IPS-15b (cell line): ENCODE data around the gene BHLHE40.

Experiments used
- H3K27me3 ChIP-seq: one replicate; pipeline ENCODE4 v1.6.1; 2013; ENCODE audit warnings: low read length; ENCODE audit not compliant: control insufficient read depth, insufficient read depth
- H3K36me3 ChIP-seq: one replicate; pipeline ENCODE4 v1.6.1; 2013; ENCODE audit warnings: low read length; ENCODE audit not compliant: control insufficient read depth, insufficient read depth
- H3K4me1 ChIP-seq: one replicate; pipeline ENCODE4 v1.6.1; 2013; ENCODE audit warnings: mild to moderate bottlenecking, low read length; ENCODE audit not compliant: control insufficient read depth, insufficient read depth
- H3K4me3 ChIP-seq: one replicate; pipeline ENCODE4 v1.5.1; 2013; ENCODE audit warnings: low read depth, low read length
- H3K9ac ChIP-seq: one replicate; pipeline ENCODE4 v1.6.1; 2013; ENCODE audit warnings: low read depth, mild to moderate bottlenecking, low read length
- H3K9me3 ChIP-seq: one replicate; pipeline ENCODE4 v1.6.1; 2013; ENCODE audit warnings: mild to moderate bottlenecking, low read length; ENCODE audit not compliant: control insufficient read depth, insufficient read depth

BHLHE40 gene

DNA sequence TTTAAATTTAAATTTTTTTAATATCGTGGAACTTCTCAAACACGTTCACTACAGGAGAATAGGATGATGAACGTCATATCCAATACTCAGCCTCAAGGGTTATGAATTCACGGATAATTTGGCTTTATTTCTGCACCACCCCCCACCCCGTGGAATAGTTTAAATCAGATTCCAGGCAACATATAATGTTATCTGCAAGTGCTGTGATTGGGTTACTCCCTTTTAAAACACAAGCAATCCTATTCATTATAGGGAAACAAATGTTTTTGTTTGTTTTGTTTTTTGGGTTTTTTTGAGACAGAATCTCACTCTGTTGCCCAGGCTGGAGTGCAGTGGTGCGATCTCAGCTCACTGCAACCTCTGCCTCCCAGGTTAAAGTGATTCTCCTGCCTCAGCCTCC lies 30.9 kb downstream of the BHLHE40 start:
- Histone ChIP-seq H3K9me3 (no peaks in the 10 kb centered on the region), H3K4me3 (no peak overlapping the region), H3K4me1 (peaks cover 5% of the 10 kb centered on the region), H3K36me3 (no peaks in the 10 kb centered on the region), H3K9ac (no peak overlapping the region), H3K27me3 (no peaks in the 10 kb centered on the region)

DNA sequence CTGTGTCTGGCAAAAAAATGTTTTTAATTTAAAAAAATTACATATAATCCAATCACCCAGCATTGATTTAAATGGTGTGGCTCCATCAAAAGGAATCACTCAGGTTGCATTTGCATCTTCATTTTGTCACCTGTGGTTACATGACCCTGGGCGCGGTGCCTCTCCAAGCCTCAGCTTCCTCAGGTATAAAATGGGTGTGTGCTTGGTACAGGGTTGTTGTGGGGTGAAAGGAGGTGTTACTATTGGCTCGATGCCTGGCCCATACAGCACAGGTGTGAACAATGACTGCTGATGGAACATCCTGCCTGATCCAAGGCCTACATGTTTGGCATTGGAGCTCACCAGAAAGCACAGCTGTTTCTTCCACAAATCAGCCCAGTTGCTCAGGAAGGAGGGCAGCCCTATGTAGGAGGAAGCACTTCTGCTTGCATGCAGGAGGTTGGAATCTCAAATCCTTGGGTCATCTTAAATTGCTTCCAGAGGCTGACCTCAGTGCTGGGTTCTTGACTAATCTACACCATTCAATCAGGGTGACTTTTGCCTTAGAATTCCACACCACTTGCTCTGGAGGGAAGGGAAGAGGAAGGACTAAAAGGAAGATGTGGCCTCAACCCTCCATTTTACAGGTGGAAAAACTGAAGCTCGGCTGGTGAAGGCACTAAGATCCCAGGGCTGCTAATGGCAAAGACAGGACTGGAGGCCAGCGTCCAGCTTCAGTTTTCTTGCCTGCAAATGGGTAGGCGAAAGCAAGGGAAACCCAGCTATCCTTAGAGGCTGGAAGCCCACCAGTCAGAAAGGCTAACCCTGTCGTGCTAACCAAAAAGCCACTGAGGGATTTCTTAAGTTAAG lies 31.7 kb downstream of the BHLHE40 start:
- H3K27me3 ChIP-seq: no peaks in the 10 kb centered on the region
- H3K9ac ChIP-seq: no peak overlapping the region
- H3K4me3 ChIP-seq: no peak overlapping the region
- no peaks in the 10 kb centered on the region for H3K36me3 ChIP-seq
- no peaks in the 10 kb centered on the region for H3K9me3 ChIP-seq
- peaks cover 5% of the 10 kb centered on the region for H3K4me1 ChIP-seq

DNA sequence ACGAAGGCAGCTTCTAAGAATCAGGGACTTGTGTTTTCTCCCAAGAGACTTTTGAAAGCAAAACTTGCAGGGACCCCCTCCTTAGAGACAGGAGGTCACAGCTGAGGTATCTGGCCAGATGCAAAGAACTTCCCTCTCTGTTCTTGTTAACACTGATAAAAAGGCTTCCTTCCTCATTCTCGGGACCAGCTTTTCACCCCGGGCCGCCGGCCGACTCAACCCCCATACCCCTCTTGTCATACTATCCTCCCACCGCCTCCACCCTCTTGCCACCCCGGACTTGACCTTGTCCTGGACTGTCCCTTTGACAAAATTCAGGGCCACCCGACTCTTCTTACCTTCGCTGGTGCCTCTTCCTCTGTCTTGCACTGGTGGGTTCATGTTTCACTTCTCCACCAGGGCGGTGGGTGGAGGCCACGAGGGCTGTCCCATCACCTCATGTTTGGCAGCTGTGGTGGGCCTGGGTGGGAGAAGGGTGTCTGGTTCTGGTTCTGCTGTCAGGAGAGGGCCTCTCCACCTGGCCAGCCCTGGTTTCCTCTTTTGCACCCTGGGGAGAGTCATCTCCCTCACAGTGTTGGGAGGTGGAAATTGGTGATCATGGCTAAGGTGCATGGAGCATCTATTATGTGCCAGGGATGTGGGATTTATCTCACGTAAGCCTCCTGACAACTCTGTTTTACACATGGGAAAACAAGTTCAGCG lies 32.5 kb downstream of the BHLHE40 start:
- H3K36me3 ChIP-seq: no peaks in the 10 kb centered on the region
- H3K27me3 ChIP-seq: no peaks in the 10 kb centered on the region
- H3K4me1 ChIP-seq: peaks cover 5% of the 10 kb centered on the region
- no peaks in the 10 kb centered on the region for H3K9me3 ChIP-seq
- no peak overlapping the region for H3K9ac ChIP-seq
- no peak overlapping the region for H3K4me3 ChIP-seq

DNA sequence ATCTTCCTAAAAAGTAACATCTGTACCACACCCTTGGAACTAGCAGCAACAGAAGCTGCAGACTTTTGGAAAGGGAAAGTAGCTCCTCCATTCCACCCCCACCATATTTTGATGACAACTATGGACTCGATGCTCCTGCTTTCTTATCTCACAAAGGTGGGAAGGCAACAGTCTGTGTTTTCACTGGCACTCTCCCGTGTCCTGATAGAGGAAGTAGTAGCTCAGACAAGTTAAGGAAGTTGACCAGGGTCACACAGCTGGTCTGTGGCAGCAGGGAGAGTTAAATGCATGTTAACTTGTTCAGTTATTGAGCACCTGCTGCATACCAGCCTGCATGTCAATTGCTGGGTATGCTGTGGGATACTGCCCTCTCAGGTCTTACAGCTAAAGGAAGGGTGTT lies 33.1 kb downstream of the BHLHE40 start:
- Histone ChIP-seq H3K36me3 (no peaks in the 10 kb centered on the region), H3K27me3 (no peaks in the 10 kb centered on the region), H3K9ac (no peak overlapping the region), H3K4me3 (no peak overlapping the region), H3K9me3 (no peaks in the 10 kb centered on the region), H3K4me1 (peaks cover 5% of the 10 kb centered on the region)

DNA sequence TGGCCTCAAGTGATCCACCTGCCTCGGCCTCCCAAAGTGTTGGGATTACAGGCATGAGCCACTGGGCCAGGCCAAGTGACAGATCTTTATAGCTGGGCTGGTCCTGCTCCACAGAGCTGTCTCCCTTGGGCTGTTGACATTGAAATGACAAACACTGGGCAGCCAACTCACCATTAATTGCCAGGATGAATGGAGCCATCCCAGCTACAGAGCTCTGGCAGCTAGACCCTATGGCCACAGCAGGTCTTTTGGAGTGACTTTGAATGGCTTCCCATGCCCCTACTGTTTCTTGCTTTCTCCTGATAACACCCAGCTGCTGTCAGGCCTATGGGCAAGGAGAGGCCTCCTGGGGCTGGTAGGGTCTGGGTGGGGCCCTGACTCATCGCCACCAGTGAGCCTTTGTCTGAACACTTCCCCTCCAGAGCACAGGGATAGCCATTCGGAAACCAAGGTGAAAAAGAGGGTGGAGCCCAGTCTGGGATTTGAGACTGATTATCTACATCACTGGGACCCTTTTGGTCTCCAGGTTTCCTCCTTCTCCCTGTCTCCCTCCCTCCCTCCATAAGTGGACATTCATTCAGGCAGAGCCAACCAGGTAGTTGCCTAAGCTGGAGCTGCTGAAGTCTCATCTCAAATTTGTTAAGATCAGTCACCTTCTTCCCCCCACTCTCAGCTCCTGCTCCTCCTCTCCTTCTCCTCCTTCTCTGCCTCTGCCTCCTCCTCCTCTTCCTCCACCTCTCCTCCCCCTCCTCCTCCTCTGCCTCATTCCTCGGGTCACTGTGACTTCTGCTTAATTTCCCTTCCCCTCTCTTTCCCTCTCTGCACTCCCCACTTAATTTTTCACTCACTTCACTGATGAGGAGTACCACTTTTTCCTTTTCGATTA lies 34.0 kb downstream of the BHLHE40 start:
- no peak overlapping the region for H3K9ac ChIP-seq
- H3K27me3 ChIP-seq: no peaks in the 10 kb centered on the region
- no peaks in the 10 kb centered on the region for H3K36me3 ChIP-seq
- H3K4me3 ChIP-seq: no peak overlapping the region
- H3K4me1 ChIP-seq: peaks cover 5% of the 10 kb centered on the region
- H3K9me3 ChIP-seq: no peaks in the 10 kb centered on the region

DNA sequence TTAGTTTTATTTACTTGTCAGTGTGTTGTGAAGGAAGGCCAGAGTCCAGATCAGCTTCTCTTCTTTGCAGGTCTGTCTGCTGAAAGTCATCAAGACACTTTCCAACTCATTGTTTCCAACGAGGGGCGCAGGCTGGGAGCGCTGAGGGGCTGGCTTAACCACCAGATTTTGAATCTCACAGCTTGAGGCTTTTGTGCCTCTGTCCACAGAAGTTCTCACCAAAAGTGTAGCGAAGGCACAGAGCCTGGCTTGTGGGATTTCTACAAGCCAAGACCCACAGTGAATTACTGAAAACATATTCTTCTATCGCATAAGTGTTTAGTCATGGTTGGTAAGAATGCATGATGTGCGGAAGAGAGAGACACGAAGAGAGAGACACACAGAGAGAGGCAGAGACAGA lies 35.2 kb downstream of the BHLHE40 start:
- Histone ChIP-seq H3K27me3 (no peaks in the 10 kb centered on the region), H3K36me3 (no peaks in the 10 kb centered on the region), H3K9me3 (no peaks in the 10 kb centered on the region), H3K4me1 (peaks cover 5% of the 10 kb centered on the region), H3K4me3 (no peak overlapping the region), H3K9ac (no peak overlapping the region)

DNA sequence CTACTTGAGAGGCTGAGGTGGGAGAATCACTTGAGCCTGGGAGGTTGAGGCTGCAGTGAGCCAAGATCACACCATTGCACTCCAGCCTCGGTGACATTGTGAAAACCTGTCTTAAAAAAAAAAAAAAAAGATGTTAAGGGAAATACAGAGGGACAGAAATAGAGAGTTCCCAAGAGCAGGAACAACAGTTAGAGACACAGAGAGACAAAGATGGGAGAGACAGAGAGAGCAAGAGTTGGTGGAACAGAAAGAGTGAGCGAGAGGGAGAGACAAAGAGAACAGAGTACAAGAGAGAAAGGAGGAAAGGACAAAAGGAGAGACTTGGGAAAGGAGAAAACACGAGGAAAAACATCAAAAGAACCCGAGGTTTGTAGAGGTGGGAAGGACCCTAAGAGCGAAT lies 35.8 kb downstream of the BHLHE40 start:
- Histone ChIP-seq H3K36me3 (no peaks in the 10 kb centered on the region), H3K27me3 (no peaks in the 10 kb centered on the region), H3K9me3 (no peaks in the 10 kb centered on the region), H3K4me1 (peaks cover 5% of the 10 kb centered on the region), H3K9ac (no peak overlapping the region), H3K4me3 (no peak overlapping the region)

DNA sequence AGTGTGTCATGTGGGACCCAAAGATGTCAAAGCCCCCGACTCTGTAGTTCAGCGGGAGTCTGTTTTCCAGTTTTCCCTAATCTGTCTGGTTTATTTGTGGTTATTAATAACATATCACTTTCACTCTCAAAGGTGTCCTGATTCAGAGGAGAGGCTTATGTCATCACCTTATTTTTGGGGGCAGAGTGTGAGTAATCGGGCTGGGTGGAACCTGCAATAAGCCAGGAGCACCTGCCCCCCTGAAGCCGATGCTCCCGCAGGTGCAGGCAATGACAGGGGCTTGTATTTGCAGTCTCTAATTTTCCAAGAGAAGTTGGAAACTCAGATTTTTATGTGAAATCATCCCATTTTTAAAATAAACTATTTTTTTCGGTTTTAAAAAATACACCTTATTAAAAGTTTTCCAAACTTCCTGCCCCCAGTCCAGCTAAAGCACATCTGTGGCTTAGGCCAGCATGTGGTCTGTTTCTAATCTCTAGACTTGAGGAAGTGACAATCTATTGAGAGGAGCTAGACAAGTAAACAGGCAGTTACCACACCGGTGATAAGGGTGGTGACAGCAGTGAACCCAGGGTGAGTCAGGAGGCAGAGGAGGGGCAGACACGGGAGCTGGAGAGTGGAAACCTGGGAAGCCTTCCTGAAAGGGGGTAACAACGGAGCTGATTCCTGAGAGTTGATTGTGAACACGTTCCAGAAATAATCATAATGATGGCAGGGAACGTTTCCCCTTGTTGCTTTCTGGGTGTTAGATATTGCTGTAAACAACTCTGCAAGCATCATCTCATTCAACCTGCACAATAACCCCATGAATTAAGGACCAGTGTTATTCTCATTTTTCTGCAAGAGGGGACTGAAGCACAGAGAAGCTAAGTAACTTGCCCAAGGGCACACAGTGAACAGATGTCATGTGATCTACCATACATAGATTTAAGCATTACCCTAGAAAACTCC lies 37.2 kb downstream of the BHLHE40 start:
- no peaks in the 10 kb centered on the region for H3K36me3 ChIP-seq
- no peaks in the 10 kb centered on the region for H3K27me3 ChIP-seq
- no peak overlapping the region for H3K9ac ChIP-seq
- no peak overlapping the region for H3K4me3 ChIP-seq
- no peaks in the 10 kb centered on the region for H3K9me3 ChIP-seq
- H3K4me1 ChIP-seq: peaks cover 5% of the 10 kb centered on the region

DNA sequence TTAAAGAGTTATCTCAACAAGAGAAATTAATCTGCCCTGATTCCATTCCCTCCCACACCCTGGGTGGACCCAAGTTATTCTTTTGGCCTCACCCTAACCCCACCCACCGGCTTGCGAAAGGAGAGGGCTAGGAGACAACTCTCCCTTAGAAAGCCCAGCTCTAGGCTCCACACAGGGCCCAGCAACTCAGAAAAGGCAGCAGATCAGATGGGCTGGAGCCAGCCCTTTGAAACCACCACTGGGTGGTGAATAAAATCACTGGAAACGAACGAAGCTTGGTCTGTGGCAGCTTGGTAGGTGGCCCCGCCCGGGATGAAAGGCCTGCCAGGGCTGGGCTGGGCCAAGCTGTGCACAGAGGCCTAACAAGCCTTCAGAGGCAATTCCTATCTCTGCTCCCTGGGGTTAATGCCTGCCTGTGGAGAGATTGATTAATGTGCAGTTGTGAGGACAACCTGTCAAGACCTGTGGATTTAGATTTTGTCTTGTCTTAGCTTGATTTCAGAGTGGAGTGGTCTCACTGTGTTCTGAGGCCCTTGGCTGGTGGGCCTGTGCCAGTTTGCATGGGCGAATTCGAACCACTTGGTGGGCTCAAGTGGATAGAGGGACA lies 38.8 kb downstream of the BHLHE40 start:
- Histone ChIP-seq H3K9ac (no peak overlapping the region), H3K36me3 (no peaks in the 10 kb centered on the region), H3K9me3 (no peaks in the 10 kb centered on the region), H3K4me1 (peaks cover 4% of the 10 kb centered on the region), H3K27me3 (no peaks in the 10 kb centered on the region), H3K4me3 (no peak overlapping the region)

DNA sequence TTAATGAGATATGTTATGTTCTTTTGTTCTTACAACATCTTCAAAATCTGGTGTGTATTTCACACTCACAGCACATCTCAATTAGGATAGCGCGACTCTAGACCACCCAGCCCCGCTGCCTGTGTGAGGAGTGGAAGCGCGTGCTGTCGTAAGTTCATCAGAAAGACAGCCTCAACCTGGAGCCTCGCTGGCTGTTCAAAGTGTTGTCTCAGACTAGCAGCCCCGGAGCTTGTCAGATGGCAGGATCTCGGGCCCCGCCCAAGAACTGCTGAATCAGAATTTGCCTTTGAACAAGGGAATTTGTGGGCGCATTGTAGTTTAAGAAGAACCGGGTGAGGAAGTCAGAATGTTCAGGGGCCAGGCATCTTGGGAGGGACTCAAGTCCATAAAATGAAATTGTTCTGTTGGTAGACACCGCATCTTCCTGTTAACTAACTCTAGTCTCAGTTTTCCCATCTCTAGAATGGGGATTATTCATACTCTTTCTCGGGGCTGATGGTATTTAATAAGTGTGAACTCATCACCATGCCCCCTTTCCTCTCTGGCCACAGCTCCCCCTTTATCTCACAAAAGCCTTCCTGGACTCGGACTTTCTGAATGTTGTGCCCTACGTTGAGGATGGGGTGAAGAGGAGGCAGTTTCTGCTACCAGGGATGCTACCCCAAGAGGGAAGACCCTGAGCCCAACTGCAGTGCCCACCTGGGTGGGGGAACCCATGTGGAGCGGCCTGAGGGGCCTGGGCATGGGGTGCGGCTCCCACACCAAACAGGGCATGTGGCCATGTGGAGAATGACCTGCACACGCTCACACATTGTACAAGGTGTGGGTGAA lies 40.4 kb downstream of the BHLHE40 start:
- Histone ChIP-seq H3K4me1 (no peaks in the 10 kb centered on the region), H3K9ac (no peak overlapping the region), H3K9me3 (no peaks in the 10 kb centered on the region), H3K27me3 (no peaks in the 10 kb centered on the region), H3K4me3 (no peak overlapping the region), H3K36me3 (no peaks in the 10 kb centered on the region)
